ENCODE data around the gene DENND4B.
"Not testable (repeated sequence)": the region's sequence is repeated elsewhere in the genome, so short reads cannot be mapped to it uniquely, and the experiment has no call there.

GRCh38 chr1:153910560-153910959 lies 36.0 kb downstream of the DENND4B start:
- not testable (repeated sequence) for TF ChIP-seq SUZ12 (IDR thresholded peaks at IDR 0.05); SP1 (IDR thresholded peaks at IDR 0.05); TARDBP (IDR thresholded peaks at IDR 0.05); PKNOX1 (IDR thresholded peaks at IDR 0.05); LEF1 (IDR thresholded peaks at IDR 0.05; ENCODE audit: borderline replicate concordance)
